CD8-positive, alpha-beta memory T cell (primary cell): Measurements from ENCODE around the gene TIAM1. TPM values are rescaled to one million over a fixed set of nuclear protein-coding genes. Genes with fewer than 3 reads are reported as not detected.

Experiments used
- CTCF ChIA-PET: fragments of 350-600 bp; sonication (Branson Sonifier 250); formaldehyde crosslinking; loops from one replicate; lab custom pipeline; 2021; ENCODE audit warnings: antibody characterized with exemption; lab: Charles Lee
- POLR2A ChIA-PET: fragments of 350-600 bp; sonication (Branson Sonifier 250); formaldehyde crosslinking; loops from one replicate; lab custom pipeline; 2021; ENCODE audit warnings: antibody characterized with exemption; lab: Charles Lee
- DNase-seq, 5 donors: peaks; one replicate each; pipeline versions ENCODE4 v3.0.0 to v3.0.0-alpha.2; 2020 to 2022; ENCODE audit warnings: mixed read lengths in 1 of 5
- H3K27ac ChIP-seq: one replicate; pipeline ENCODE4 v1.7.0; 2013; ENCODE audit warnings: low read depth, mild to moderate bottlenecking, low read length, moderate library complexity
- H3K27me3 ChIP-seq: 2 replicates; pipeline ENCODE4 v1.7.0; 2013; ENCODE audit warnings: low read length, mild to moderate bottlenecking; ENCODE audit not compliant: insufficient read depth, poor library complexity, severe bottlenecking
- H3K36me3 ChIP-seq: 2 replicates; pipeline ENCODE4 v1.7.0; 2013; ENCODE audit warnings: mild to moderate bottlenecking, low read length, moderate library complexity; ENCODE audit not compliant: insufficient read depth
- H3K4me1 ChIP-seq: 2 replicates; pipeline ENCODE4 v1.7.0; 2013; ENCODE audit warnings: mild to moderate bottlenecking, low read length, moderate library complexity; ENCODE audit not compliant: insufficient read depth
- H3K4me3 ChIP-seq: 2 replicates; pipeline ENCODE4 v1.7.0; 2013; ENCODE audit warnings: mild to moderate bottlenecking, low read length
- H3K9me3 ChIP-seq: 2 replicates; pipeline ENCODE4 v1.7.0; 2013; ENCODE audit warnings: mild to moderate bottlenecking, low read length
- H3K27ac Mint-ChIP-seq, 8 donors: one replicate each; pipeline ENCODE4 v1.8.0; 2020 to 2021; ENCODE audit warnings: mixed read lengths in 8 of 8, mild to moderate bottlenecking in 6 of 8, inconsistent platforms in 3 of 8, moderate library complexity in 3 of 8
- H3K27me3 Mint-ChIP-seq, 2 donors: one replicate each; pipeline ENCODE4 v1.8.0; 2020 to 2021; ENCODE audit warnings: mixed read lengths in 2 of 2, mild to moderate bottlenecking in 1 of 2, moderate library complexity in 1 of 2
- H3K36me3 Mint-ChIP-seq, 3 donors: one replicate each; pipeline ENCODE4 v1.8.0; 2020 to 2021; ENCODE audit warnings: mixed read lengths in 3 of 3, inconsistent platforms in 1 of 3, mild to moderate bottlenecking in 1 of 3
- H3K4me1 Mint-ChIP-seq, 3 donors: one replicate each; pipeline ENCODE4 v1.8.0; 2020 to 2021; ENCODE audit warnings: mixed read lengths in 3 of 3, inconsistent platforms in 1 of 3, mild to moderate bottlenecking in 1 of 3
- H3K4me3 Mint-ChIP-seq, 7 donors: one replicate each; pipeline ENCODE4 v1.8.0; 2020 to 2021; ENCODE audit warnings: mixed read lengths in 7 of 7, mild to moderate bottlenecking in 6 of 7, moderate library complexity in 4 of 7, inconsistent platforms in 2 of 7
- H3K9me3 Mint-ChIP-seq, 5 donors: one replicate each; pipeline ENCODE4 v1.8.0; 2020 to 2022; ENCODE audit warnings: mixed read lengths in 5 of 5, mild to moderate bottlenecking in 3 of 5, moderate library complexity in 2 of 5, inconsistent platforms in 1 of 5
- polyA plus RNA-seq: library from polyadenylated mRNA; unstranded; fragments of 300-500 nt; fragmentation: Illumina TruSeq; gene quantifications from one replicate; pipeline ENCODE4 v1.2.3, GENCODE V29; 2021
- total RNA-seq, 2 experiments: library from RNA; stranded (reverse); gene quantifications; one replicate each; pipeline ENCODE4 v1.2.3, GENCODE V29; 2021

The TIAM1 gene
- total and polyA plus RNA-seq, 3 experiments from 2014 or later, result 6.3 to 37.4 (median 37.3) TPM

DNA sequence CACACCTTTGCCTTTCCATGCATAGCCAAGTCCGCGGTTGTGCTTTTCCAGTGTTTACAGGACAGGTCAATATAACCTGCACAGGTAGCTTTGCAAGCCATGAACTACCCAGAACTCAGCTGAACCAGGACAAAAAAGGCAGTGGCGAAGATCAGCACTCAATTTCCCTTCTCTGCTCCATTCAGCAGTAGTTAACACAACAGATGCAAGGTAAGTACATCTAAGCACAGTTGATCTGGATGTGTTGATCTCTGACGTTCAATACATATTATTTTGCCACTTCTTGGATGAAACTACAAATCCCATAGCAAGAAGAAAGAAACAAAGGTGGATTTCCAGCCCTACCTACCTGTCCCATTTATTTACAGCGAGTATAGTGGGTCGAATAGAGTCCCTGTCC is 159.2 kb downstream of the TIAM1 start:
- H3K27ac ChIP-seq, result no peak overlapping the region
- no peaks in the 10 kb centered on the region for H3K9me3 ChIP-seq
- DNase-seq, result no peak
- H3K27me3 ChIP-seq, result no peaks in the 10 kb centered on the region
- no peaks in the 10 kb centered on the region for H3K9me3 Mint-ChIP-seq
- H3K4me1 Mint-ChIP-seq, result peaks cover 49 to 78% (median 66%) of the 10 kb centered on the region in 3 donors
- CTCF ChIA-PET, result no interaction called here
- peak overlapping the region in 6 of 8 donors; percentile 53 to 92 (median 77) for H3K27ac Mint-ChIP-seq
- peaks cover 84% of the 10 kb centered on the region for H3K4me1 ChIP-seq
- H3K27me3 Mint-ChIP-seq, result peaks cover 0 to 8% of the 10 kb centered on the region in 2 donors
- POLR2A ChIA-PET, result no interaction called here
- peak overlapping the region; percentile 70 to 84 (median 76) for H3K4me3 Mint-ChIP-seq
- H3K36me3 ChIP-seq, result no peaks in the 10 kb centered on the region
- H3K36me3 Mint-ChIP-seq, result peaks cover 0 to 4% (median 0%) of the 10 kb centered on the region in 3 donors
- H3K4me3 ChIP-seq, result peak overlapping the region; percentile 54

DNA sequence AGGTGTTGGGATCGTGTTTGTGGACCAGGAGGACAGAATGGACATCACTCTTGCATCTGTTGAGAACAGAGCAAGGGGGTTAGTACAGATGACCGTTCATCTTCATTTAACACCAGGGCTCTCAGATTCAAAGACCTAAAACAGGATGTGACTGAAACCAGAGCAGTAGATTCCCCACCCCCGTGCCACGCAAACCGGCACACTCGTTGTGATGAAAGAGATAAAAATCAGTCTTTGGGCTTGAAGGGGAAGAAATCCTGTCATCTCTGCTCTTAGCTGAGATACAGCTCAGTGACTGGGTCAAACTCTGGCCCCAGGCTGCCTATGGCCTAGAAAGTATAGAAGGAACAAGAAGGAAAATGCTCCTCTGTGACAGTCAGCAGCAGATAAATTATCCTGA is 159.6 kb downstream of the TIAM1 start:
- Mint-ChIP-seq H3K27ac (peak overlapping the region; percentile 69 to 92 (median 77)), H3K27me3 (peaks cover 0 to 8% of the 10 kb centered on the region in 2 donors), H3K4me3 (peak overlapping the region; percentile 70 to 84 (median 76)), H3K4me1 (peaks cover 49 to 74% (median 66%) of the 10 kb centered on the region in 3 donors), H3K36me3 (peaks cover 0 to 4% (median 0%) of the 10 kb centered on the region in 3 donors), H3K9me3 (no peaks in the 10 kb centered on the region)
- Histone ChIP-seq H3K4me1 (peaks cover 84% of the 10 kb centered on the region), H3K27me3 (no peaks in the 10 kb centered on the region), H3K36me3 (no peaks in the 10 kb centered on the region), H3K9me3 (no peaks in the 10 kb centered on the region), H3K4me3 (peak overlapping the region; percentile 54), H3K27ac (no peak overlapping the region)
- DNase-seq, result peak in 4 of 5 donors; percentile 18 to 61 (median 40)
- ChIA-PET POLR2A (no interaction called here), CTCF (no interaction called here)

DNA sequence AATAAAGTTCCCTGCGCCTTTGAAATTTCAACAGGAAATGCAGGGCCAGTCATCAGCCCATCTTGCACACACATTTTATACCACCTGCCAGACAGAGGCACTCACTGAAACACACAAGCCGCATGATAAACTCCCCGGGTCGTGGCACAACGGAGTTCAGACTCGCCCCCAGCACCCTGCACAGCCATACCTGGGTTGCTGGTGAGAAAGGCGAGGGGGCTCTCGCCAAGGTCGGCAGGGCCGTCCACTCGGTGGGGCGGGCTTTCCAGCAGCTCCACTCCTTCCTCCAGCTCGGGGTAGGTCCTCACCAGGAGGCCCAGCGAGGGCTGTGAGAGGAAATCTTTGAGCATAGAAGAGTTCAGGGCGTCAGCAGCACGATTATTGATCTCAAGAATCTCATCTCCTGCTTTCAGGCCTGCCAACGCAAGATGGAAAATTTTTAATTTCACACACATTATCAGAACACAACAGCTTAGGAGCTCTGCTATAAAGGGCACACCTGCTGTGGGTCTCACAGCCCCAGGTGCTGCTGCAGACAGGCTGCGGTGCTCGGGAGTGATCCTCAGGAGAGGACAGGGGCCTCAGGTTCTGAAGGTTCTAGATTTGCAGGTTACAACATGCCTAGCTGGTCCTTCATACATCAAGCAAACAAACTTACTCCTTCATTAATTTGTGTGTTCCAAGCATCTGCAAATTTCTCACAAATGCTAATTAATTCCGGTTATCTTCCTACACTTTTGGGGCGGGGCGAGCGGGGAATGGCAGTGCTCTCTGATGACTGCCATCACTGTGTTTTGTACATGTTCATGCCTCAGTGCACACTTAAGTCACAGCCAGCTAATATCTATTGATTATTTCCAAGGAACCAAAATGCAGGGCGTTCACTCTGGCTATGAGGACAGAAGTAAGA is 161.6 kb downstream of the TIAM1 start:
- Mint-ChIP-seq H3K27me3 (peaks cover 0 to 8% of the 10 kb centered on the region in 2 donors), H3K27ac (peak overlapping the region; percentile 82 to 96 (median 90)), H3K9me3 (no peaks in the 10 kb centered on the region), H3K4me1 (peaks cover 50 to 70% (median 65%) of the 10 kb centered on the region in 3 donors), H3K4me3 (peak overlapping the region; percentile 75 to 90 (median 77)), H3K36me3 (peaks cover 0 to 6% (median 0%) of the 10 kb centered on the region in 3 donors)
- ChIA-PET POLR2A (no interaction called here), CTCF (interaction anchor here (0.6 to 4.4 kb wide), 8 partner anchors 13 to 420 kb away, joined by 3 to 47 read pairs (median 4); no protein-coding TSS in a partner anchor)
- H3K9me3 ChIP-seq, result no peaks in the 10 kb centered on the region
- no peaks in the 10 kb centered on the region for H3K36me3 ChIP-seq
- H3K4me3 ChIP-seq, result peak overlapping the region; percentile 66
- H3K4me1 ChIP-seq, result peaks cover 72% of the 10 kb centered on the region
- peak; percentile 9 to 75 (median 35) for DNase-seq
- H3K27ac ChIP-seq, result no peak overlapping the region
- no peaks in the 10 kb centered on the region for H3K27me3 ChIP-seq

DNA sequence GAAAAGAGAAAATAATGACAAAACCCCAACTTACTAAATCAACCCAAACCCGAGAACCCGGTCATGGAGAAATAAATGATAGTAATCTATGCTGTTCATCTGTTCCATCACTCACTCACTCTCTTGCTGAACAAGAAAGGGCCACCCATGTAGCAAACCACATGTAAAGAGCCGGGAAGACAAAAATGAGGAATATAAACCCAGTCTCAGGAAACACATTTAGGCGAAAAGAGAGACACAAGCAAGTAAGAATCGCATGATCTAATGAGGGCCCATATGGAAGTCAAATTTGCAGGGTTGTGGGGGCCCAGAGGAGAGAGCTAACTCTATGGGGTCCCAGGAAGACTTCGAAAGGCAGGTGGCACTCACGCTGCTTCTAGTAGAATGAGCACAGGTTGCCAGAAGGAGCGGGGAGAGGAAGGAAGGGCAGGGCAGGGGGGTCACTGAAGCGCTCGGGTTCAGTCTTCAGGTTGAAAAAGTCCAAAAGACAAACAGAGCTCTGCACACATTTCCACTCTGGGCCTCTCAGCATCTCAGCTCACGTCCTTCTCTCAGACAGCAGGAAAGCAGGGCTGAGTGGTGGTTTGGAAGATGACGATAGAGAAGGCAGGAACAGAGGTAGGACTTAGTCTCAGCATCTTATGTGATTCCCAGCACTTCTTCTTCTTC is 162.8 kb downstream of the TIAM1 start:
- Mint-ChIP-seq H3K4me3 (peak overlapping the region; percentile 32 to 83 (median 68)), H3K27me3 (peaks cover 0 to 8% of the 10 kb centered on the region in 2 donors), H3K4me1 (peaks cover 43 to 68% (median 63%) of the 10 kb centered on the region in 3 donors), H3K9me3 (no peaks in the 10 kb centered on the region), H3K36me3 (peaks cover 0 to 6% (median 0%) of the 10 kb centered on the region in 3 donors), H3K27ac (peak overlapping the region; percentile 60 to 94 (median 84))
- POLR2A ChIA-PET, result interaction anchor here (0.5 kb wide), 1 partner anchor 407 kb away, joined by 4 read pairs; no protein-coding TSS in a partner anchor
- no peak overlapping the region for H3K27ac ChIP-seq
- peaks cover 72% of the 10 kb centered on the region for H3K4me1 ChIP-seq
- H3K9me3 ChIP-seq, result no peaks in the 10 kb centered on the region
- H3K36me3 ChIP-seq, result no peaks in the 10 kb centered on the region
- peak overlapping the region; percentile 26 for H3K4me3 ChIP-seq
- CTCF ChIA-PET, result interaction anchor here (0.7 to 4.4 kb wide), 12 partner anchors 10 to 400 kb away, joined by 3 to 47 read pairs (median 4); no protein-coding TSS in a partner anchor
- H3K27me3 ChIP-seq, result no peaks in the 10 kb centered on the region
- DNase-seq, result peak in 1 of 5 donors; percentile 64

- Mint-ChIP-seq H3K4me3 (peak overlapping the region in 5 of 7 donors; percentile 15 to 77 (median 68)), H3K27me3 (peaks cover 0 to 8% of the 10 kb centered on the region in 2 donors), H3K36me3 (peaks cover 0 to 6% (median 0%) of the 10 kb centered on the region in 3 donors), H3K9me3 (no peaks in the 10 kb centered on the region), H3K27ac (peak overlapping the region in 5 of 8 donors; percentile 3 to 94 (median 78)), H3K4me1 (peaks cover 45 to 66% (median 60%) of the 10 kb centered on the region in 3 donors)
- CTCF ChIA-PET, result interaction anchor here (0.7 to 4.4 kb wide), 10 partner anchors 10 to 400 kb away, joined by 3 to 47 read pairs (median 4); no protein-coding TSS in a partner anchor
- peak in 1 of 5 donors; percentile 34 for DNase-seq
- no peak overlapping the region for H3K27ac ChIP-seq
- no peaks in the 10 kb centered on the region for H3K27me3 ChIP-seq
- H3K9me3 ChIP-seq, result no peaks in the 10 kb centered on the region
- POLR2A ChIA-PET, result no interaction called here
- peak overlapping the region; percentile 26 for H3K4me3 ChIP-seq
- H3K4me1 ChIP-seq, result peaks cover 73% of the 10 kb centered on the region
- no peaks in the 10 kb centered on the region for H3K36me3 ChIP-seq
Measured at GRCh38 chr21:31180256-31181081, 163.6 kb downstream of the TIAM1 start.

DNA sequence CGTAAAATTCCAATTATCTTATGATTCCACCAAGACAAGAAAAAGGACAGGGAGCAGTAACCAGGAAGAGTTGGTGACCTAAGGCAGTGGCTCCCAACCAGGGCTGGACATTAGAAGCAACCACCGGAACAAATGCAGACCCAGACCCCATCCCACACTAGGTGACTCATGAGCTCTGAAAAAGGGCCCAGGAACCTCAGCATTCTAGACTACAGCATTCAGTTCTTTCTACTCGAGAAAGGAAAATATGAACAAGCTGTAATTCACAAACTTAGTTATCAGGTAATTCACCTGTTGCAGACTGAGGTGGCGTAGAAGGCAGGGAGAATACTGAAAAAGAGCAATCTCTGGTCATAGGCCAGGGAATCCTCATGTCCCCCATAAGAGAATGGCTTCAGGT is 167.3 kb downstream of the TIAM1 start:
- no peak for DNase-seq
- Histone ChIP-seq H3K4me1 (peaks cover 62% of the 10 kb centered on the region), H3K27ac (no peak overlapping the region), H3K4me3 (no peak overlapping the region), H3K27me3 (no peaks in the 10 kb centered on the region), H3K9me3 (no peaks in the 10 kb centered on the region), H3K36me3 (no peaks in the 10 kb centered on the region)
- ChIA-PET CTCF (interaction anchor here (1.5 kb wide), 1 partner anchor 404 kb away, joined by 4 read pairs; no protein-coding TSS in a partner anchor), POLR2A (no interaction called here)
- H3K36me3 Mint-ChIP-seq, result peaks cover 0 to 8% (median 0%) of the 10 kb centered on the region in 3 donors
- peak overlapping the region in 5 of 8 donors; percentile 0 to 67 (median 60) for H3K27ac Mint-ChIP-seq
- peaks cover 23 to 62% (median 43%) of the 10 kb centered on the region in 3 donors for H3K4me1 Mint-ChIP-seq
- no peaks in the 10 kb centered on the region for H3K9me3 Mint-ChIP-seq
- peak overlapping the region in 1 of 7 donors; percentile 29 for H3K4me3 Mint-ChIP-seq
- no peaks in the 10 kb centered on the region for H3K27me3 Mint-ChIP-seq

DNA sequence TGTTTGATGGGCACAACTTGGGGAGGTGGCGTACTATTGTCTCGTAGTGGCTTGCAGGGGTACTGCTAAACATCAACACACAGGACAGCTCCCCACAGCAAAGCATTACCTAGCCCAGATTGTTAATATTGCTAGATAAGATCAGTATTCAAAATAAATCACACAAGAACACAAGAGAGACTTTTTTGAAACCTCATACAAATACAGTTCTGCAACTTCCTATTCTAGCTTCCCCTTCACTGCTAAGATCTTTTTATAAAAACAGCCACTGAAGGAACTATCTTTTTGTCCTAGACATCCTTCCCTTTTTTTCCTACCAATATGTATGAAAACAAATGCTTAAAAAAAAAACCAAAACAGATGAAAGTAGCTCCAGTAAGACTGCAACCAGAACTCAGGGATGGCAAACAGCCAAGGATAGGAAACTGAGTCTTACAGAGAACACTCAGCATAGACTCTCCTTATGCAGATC is 167.9 kb downstream of the TIAM1 start:
- H3K4me3 Mint-ChIP-seq, result peak overlapping the region in 4 of 7 donors; percentile 8 to 45 (median 26)
- H3K4me1 ChIP-seq, result peaks cover 58% of the 10 kb centered on the region
- DNase-seq, result no peak
- H3K9me3 ChIP-seq, result no peaks in the 10 kb centered on the region
- no peaks in the 10 kb centered on the region for H3K27me3 Mint-ChIP-seq
- ChIA-PET CTCF (interaction anchor here (1.2 to 1.5 kb wide), 3 partner anchors 43 to 405 kb away, joined by 3 to 4 read pairs (median 4); no protein-coding TSS in a partner anchor), POLR2A (no interaction called here)
- no peaks in the 10 kb centered on the region for H3K27me3 ChIP-seq
- no peak overlapping the region for H3K4me3 ChIP-seq
- H3K4me1 Mint-ChIP-seq, result peaks cover 19 to 64% (median 38%) of the 10 kb centered on the region in 3 donors
- H3K36me3 Mint-ChIP-seq, result peaks cover 0 to 8% (median 0%) of the 10 kb centered on the region in 3 donors
- H3K36me3 ChIP-seq, result no peaks in the 10 kb centered on the region
- H3K27ac Mint-ChIP-seq, result peak overlapping the region in 7 of 8 donors; percentile 0 to 75 (median 60)
- no peaks in the 10 kb centered on the region for H3K9me3 Mint-ChIP-seq
- H3K27ac ChIP-seq, result no peak overlapping the region
